Spinal cord (tissue), 10 donors: ENCODE measurements around the gene PRCD. TPM values are rescaled to one million over a fixed set of nuclear protein-coding genes. Genes with fewer than 3 reads are reported as not detected.
A peak's percentile ranks its signal among the peaks of the same experiment; 100 is the strongest.
"Not testable (repeated sequence)": the region's sequence is repeated elsewhere in the genome, so short reads cannot be mapped to it uniquely, and the experiment has no call there.

Experiments used
- DNase-seq, 6 donors: peaks; one replicate each; pipeline versions ENCODE4 v3.0.0 to v3.0.0-alpha.2; 2013 to 2015; ENCODE audit warnings: low spot score in 6 of 6, low read depth in 4 of 6
- H3K27ac ChIP-seq: one replicate; pipeline ENCODE4 v1.5.1; 2013; ENCODE audit warnings: low read depth, low read length, control low read depth
- H3K27me3 ChIP-seq: one replicate; pipeline ENCODE4 v1.6.1; 2013; ENCODE audit warnings: low read length; ENCODE audit not compliant: control insufficient read depth, insufficient read depth
- H3K36me3 ChIP-seq: one replicate; pipeline ENCODE4 v1.6.1; 2013; ENCODE audit warnings: low read length; ENCODE audit not compliant: control insufficient read depth, insufficient read depth
- H3K4me1 ChIP-seq: one replicate; pipeline ENCODE4 v1.6.1; 2013; ENCODE audit warnings: low read length; ENCODE audit not compliant: control insufficient read depth, insufficient read depth
- H3K4me3 ChIP-seq: one replicate; pipeline ENCODE4 v1.5.1; 2013; ENCODE audit warnings: low read depth, low read length, control low read depth
- H3K9me3 ChIP-seq: one replicate; pipeline ENCODE4 v1.6.1; 2013; ENCODE audit warnings: low read length; ENCODE audit not compliant: control insufficient read depth, insufficient read depth
- WGBS: methylation state at CpG from one replicate; pipeline ENCODE4 v1.1.5; 2013; ENCODE audit warnings: missing lambda C conversion rate; ENCODE audit not compliant: insufficient coverage; 5-methylcytosine and 5-hydroxymethylcytosine counted together
- polyA plus RNA-seq, 2 donors: library from polyadenylated mRNA; unstranded; fragments of 120-200 nt; gene quantifications; one replicate each; pipeline ENCODE4 v1.2.1, GENCODE V29; 2013; ENCODE audit not compliant: insufficient read length in 2 of 2
- total RNA-seq, 2 donors: library from RNA; depleted of rRNA in 1 of 2; stranded (reverse); fragments of 120-200 nt in 1 of 2; fragments of >200 nt in 1 of 2; gene quantifications; one replicate each; pipeline versions ENCODE4 v1.2.3 to v1.2.4, GENCODE V29; 2013 to 2014
- donor health status: healthy.

PRCD gene
- total and polyA plus RNA-seq, 4 donors, result 4.0 to 11.8 (median 9.4) TPM

- H3K4me3 ChIP-seq, result no peak overlapping the region
- WGBS, result 93% methylated on average over 5 of the region's 7 CpGs
- DNase-seq, result no peak
- peaks cover 24% of the 10 kb centered on the region for H3K27me3 ChIP-seq
- H3K27ac ChIP-seq, result no peak overlapping the region
- H3K36me3 ChIP-seq, result no peaks in the 10 kb centered on the region
- peaks cover 41% of the 10 kb centered on the region for H3K4me1 ChIP-seq
- no peaks in the 10 kb centered on the region for H3K9me3 ChIP-seq
Observed at GRCh38 chr17:76504117-76504516, 35.7 kb upstream of the PRCD start.

GRCh38 chr17:76506408-76507345 is 33.2 kb upstream of the PRCD start:
- Histone ChIP-seq H3K4me3 (no peak overlapping the region), H3K27me3 (peaks cover 14% of the 10 kb centered on the region), H3K9me3 (no peaks in the 10 kb centered on the region), H3K4me1 (peaks cover 20% of the 10 kb centered on the region), H3K36me3 (no peaks in the 10 kb centered on the region), H3K27ac (no peak overlapping the region)
- peak in 4 of 6 donors; percentile 52 to 94 (median 81) for DNase-seq
- WGBS, result 9% methylated on average over 19 of the region's 24 CpGs

DNA sequence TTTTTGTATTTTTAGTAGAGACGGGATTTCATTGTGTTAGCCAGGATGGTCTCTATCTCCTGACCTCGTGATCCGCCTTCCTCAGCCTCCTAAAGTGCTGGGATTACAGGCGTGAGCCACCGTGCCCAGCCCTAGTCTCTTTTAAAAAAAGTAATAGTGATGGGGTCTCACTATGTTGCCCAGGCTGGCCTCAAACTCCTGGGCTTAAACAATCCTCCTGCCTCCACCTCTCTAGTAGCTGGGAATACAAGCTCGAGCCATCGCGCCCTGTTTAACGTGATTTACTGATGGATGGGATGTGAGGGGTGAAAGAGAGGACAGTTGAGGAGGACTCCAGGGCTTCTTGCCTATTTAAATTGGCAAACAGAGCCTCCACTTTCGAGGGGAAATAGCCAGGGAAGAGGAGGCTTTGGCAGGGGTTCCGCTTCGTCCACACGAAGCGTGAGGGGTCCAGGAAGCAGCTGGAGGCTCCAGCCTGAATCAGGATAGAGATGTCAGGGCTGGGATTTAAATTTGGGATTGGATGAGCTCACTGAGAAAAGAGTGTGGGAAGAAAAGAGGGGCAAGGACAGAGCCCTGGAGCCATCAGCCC is 31.3 kb upstream of the PRCD start:
- H3K36me3 ChIP-seq, H3K27me3 ChIP-seq, H3K4me3 ChIP-seq, H3K27ac ChIP-seq, H3K9me3 ChIP-seq, DNase-seq: not testable (repeated sequence)
- 57% methylated on average over 13 of the region's 14 CpGs for WGBS
- peaks cover 16% of the 10 kb centered on the region for H3K4me1 ChIP-seq

GRCh38 chr17:76510831-76511244 is 29.0 kb upstream of the PRCD start:
- WGBS, result 28% methylated on average over 9 of the region's 9 CpGs
- Histone ChIP-seq H3K4me3 (no peak overlapping the region), H3K27ac (no peak overlapping the region), H3K36me3 (no peaks in the 10 kb centered on the region), H3K9me3 (no peaks in the 10 kb centered on the region), H3K27me3 (peaks cover 9% of the 10 kb centered on the region), H3K4me1 (peaks cover 21% of the 10 kb centered on the region)
- peak in 1 of 6 donors; percentile 31 for DNase-seq

DNA sequence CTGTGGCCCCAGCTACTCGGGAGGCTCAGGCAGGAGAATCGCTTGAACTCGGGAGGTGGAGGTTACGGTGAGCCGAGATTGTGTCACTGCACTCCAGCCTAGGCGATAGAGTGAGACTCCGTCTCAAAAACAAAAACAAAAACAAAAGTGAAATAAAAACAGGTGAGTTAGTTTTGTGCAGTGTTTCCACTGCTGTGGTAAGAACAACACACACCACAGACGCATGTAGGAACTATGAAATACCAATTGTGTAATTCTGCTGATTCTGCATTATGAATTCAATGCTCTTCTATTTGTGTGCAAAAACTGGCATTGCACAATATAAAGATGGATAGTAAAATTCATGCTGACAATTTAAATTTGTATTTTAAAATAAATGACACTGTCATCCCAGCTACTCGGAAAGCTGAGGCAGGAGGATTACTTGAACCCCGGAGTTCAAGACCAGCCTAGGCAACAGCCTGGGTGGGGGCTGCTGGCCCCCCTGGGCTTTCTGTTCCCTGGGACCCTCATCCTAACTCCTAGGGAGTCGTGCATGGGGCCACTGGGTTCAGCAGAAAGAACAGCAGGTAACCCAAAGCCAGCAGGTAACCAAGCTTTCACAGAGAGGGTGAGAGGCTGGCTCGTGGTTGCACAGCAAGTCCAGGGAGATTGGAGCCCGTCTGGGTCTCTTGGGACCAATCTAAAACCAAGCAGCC is 28.0 kb upstream of the PRCD start:
- Histone ChIP-seq H3K27me3 (peaks cover 9% of the 10 kb centered on the region), H3K4me1 (peaks cover 12% of the 10 kb centered on the region)

DNA sequence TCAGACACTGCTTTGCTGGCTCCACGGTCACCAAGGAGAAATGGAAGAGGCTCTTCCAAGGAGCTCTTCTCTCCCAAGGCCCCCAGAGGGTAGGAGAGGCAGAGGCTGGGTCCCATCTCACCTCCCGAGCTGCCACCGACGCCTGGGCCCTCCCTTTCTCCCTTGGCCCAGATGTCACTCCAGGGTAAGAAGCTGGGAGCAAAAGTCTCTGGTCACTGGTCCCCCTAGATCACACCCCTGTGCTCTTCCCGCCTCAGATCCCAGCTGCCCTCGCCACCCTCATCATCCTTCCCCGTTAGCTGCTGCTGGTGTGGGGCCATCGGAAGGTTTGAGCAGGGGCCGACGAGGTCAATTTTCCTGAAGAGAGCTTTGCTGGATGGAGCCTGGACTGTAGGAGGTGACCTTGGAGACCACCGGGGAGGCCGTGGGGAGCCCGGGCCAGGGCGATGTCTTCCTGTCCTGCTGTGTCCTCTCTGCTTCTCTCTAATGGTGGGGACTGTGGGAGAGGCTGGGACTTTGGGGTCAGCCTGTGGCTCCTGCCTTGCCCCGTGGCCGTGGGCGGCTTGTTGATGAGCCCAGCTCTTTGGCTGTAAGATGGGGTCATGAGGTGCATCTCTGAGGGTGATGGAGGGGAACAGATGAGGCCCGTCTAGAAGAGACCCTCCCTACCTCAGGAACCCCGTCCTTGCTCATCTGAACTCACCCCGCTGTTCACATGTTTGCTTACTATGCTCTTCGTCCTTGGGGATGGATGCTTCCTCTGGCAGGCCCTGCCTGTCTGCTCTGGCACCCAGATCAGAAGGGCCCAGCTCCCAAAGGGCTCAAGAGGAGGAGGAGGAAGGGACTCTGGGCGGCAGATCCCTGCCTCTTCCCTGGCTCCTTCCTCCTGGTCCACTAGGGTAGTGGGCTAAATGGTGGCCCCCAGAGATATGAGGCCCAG is 27.2 kb upstream of the PRCD start:
- no peak overlapping the region for H3K27ac ChIP-seq
- no peak for DNase-seq
- H3K36me3 ChIP-seq, result no peaks in the 10 kb centered on the region
- 92% methylated on average over 12 of the region's 22 CpGs for WGBS
- peaks cover 12% of the 10 kb centered on the region for H3K4me1 ChIP-seq
- H3K9me3 ChIP-seq, result no peaks in the 10 kb centered on the region
- H3K4me3 ChIP-seq, result no peak overlapping the region
- H3K27me3 ChIP-seq, result peaks cover 4% of the 10 kb centered on the region

More for the DNA sequence above, 28.0 kb upstream of the PRCD start:
- Histone ChIP-seq H3K4me3 (no peak overlapping the region), H3K9me3 (no peaks in the 10 kb centered on the region), H3K36me3 (no peaks in the 10 kb centered on the region), H3K27ac (no peak overlapping the region)
- WGBS, result 90% methylated on average over 7 of the region's 13 CpGs
- DNase-seq, result no peak

- no peaks in the 10 kb centered on the region for H3K36me3 ChIP-seq
- WGBS, result 72% methylated on average over 5 of the region's 6 CpGs
Observed at GRCh38 chr17:76513306-76513692, 26.5 kb upstream of the PRCD start.

DNA sequence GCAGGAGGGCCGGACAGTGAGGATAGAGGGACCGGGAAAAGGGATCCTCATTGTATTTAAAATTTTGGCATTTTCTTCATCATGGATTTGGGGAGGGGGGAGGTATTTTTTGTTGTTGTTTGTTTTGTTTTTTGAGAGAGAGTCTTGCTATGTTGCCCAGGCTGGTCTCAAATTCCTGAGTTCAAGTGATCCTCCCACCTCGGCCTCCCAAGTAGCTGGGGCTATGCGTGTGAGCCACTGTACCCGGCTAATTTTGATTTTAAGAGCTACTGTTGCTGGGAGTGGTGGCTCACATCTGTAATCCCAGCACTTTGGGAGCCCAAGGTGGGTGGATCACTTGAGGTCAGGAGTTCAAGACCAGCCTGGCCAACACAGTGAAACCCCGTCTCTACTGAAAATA is 25.5 kb upstream of the PRCD start:
- peaks cover 13% of the 10 kb centered on the region for H3K4me1 ChIP-seq
- not testable (repeated sequence) for H3K27ac ChIP-seq, H3K4me3 ChIP-seq, H3K9me3 ChIP-seq, H3K36me3 ChIP-seq, H3K27me3 ChIP-seq, DNase-seq
- 100% methylated on average over 3 of the region's 6 CpGs for WGBS

More at GRCh38 chr17:76513306-76513692, 26.5 kb upstream of the PRCD start:
- Histone ChIP-seq H3K27ac (no peak overlapping the region), H3K4me1 (peaks cover 12% of the 10 kb centered on the region), H3K27me3 (no peaks in the 10 kb centered on the region), H3K4me3 (no peak overlapping the region), H3K9me3 (no peaks in the 10 kb centered on the region)
- no peak for DNase-seq
